Cardiac fibroblast (primary cell): Measurements from ENCODE around the gene AAR2.

Source experiments
- DNase-seq, 2 donors: peaks; one replicate each; pipeline versions ENCODE4 v3.0.0 to v3.0.0-alpha.2; 2010; ENCODE audit warnings: low read depth in 2 of 2
- H3K4me3 ChIP-seq, 2 donors: replicated peaks in 1 of 2; 1 replicate in 1 of 2; 2 replicates in 1 of 2; pipeline ENCODE4 v1.5.1; 2011; ENCODE audit warnings: low read depth in 2 of 2, low read length in 2 of 2, mild to moderate bottlenecking in 2 of 2, moderate library complexity in 1 of 2
- CTCF ChIP-seq: IDR thresholded peaks from one replicate; pipeline ENCODE4 v1.5.1; 2011; ENCODE audit warnings: low read depth, mild to moderate bottlenecking, low read length, inconsistent platforms

Gene AAR2

DNA sequence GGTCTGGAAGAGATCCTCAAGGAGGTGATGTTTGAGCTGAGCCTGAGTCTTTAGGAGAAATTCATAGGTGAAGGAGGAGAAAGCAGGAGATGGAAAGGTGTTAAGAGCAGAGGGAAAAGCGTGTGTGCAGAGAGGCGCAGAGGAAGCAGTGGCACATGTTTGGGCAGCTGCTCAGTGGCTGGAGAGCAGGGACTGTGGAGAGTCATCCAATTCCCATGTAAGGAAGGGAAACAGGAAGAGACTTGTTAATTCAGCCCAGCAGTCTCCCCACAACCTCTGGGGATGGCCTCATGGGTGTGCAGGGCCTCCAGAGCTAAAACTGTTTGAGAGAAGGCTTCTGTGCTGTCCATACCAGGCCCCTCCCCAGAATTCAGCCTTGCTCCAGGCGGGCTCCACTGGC lies 16.2 kb downstream of the AAR2 start:
- H3K4me3 ChIP-seq: no peak overlapping the region
- no peak for DNase-seq
- TF ChIP-seq CTCF: no peak

DNA sequence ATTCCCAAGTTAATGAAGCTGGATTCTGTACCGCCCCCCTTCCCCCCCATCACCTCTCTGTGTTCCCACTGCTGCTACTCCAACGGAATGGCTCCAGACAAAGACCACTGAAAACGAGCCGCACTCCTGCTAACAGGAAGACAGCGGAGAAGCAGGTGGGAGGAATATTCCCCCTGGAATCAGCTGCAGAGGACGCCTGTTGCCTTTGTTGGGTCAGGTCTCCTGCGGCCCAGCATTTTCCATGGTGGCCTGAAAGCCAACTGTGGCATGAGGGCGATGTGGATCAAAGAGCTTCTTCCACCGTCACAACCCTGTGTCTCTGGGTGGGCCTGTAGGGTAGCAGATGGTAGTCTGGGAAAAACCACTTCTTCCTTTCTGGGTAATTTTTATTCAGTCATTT lies 16.8 kb downstream of the AAR2 start:
- no peak for TF ChIP-seq CTCF
- DNase-seq: no peak
- H3K4me3 ChIP-seq: no peak overlapping the region

- DNase-seq: no peak
- no peak overlapping the region for H3K4me3 ChIP-seq
- TF ChIP-seq CTCF: no peak
These were observed 17.8 kb downstream of the AAR2 start for GRCh38 chr20:36254076-36254475.

DNA sequence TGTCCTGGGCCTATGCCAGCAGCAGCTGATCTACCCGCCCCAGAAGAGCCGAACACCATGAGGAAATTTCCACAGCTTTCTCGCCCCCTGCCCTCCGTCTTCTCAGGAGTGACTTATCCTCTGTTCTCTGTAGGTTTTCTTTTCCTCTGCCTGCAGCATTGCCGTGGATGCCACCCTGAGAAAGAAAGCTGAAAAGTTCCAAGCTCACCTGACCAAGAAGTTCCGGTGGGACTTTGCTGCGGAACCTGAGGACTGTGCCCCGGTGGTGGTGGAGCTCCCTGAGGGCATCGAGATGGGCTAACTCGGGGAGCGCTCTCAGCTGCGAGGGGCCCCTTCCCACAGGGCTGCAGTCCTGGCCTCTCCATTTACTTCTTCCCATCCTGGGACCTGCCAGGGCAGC lies 19.2 kb downstream of the AAR2 start:
- no peak overlapping the region for H3K4me3 ChIP-seq
- no peak for DNase-seq
- TF ChIP-seq CTCF: no peak

GRCh38 chr20:36259177-36260061 lies 23.1 kb downstream of the AAR2 start:
- no peak for TF ChIP-seq CTCF

DNA sequence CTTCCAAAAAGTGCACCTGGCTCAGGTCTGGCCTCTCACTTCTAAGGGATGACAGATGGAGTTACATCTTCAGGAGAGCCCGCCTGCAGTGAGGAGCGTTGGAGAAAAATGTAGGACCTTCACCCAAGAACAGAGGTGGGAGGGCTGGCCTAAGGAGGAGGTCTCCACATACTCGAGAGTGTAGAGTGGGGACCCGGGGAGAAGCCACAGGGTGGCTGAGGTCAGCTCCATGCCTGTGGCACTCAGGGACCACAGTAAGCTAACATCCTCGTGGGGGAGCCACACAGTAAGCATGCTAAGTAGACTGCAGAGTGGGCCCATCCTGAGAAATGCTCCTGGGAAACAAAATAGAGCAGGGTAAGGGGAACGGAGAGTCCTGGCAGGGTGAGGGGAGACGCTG lies 24.0 kb downstream of the AAR2 start:
- no peak for DNase-seq
- H3K4me3 ChIP-seq: no peak overlapping the region
- no peak for TF ChIP-seq CTCF

More at GRCh38 chr20:36259177-36260061, 23.1 kb downstream of the AAR2 start:
- no peak overlapping the region for H3K4me3 ChIP-seq
- no peak for DNase-seq
